IMR-90 (cell line): ENCODE results near the gene LRP1-AS.

Experiments
- CEBPB ChIP-seq: IDR thresholded peaks from 2 replicates; pipeline ENCODE4 v1.6.1; 2012; ENCODE audit warnings: low read depth, low read length, improper control_type of control experiment
- CTCF ChIP-seq: conservative IDR thresholded peaks from 2 replicates; pipeline ENCODE4 v1.5.1; 2012; ENCODE audit warnings: mild to moderate bottlenecking, low read depth, low read length, improper control_type of control experiment
- FOS ChIP-seq: fragments of 150-350 bp; IDR thresholded peaks from 2 replicates; pipeline ENCODE4 v1.6.1; 2016; ENCODE audit warnings: low read depth, low read length
- MAFK ChIP-seq: IDR thresholded peaks from 2 replicates; pipeline ENCODE4 v1.6.1; 2012; ENCODE audit warnings: low read depth, low read length, improper control_type of control experiment
- RFX5 ChIP-seq: IDR thresholded peaks from 2 replicates; pipeline ENCODE4 v1.8.0; 2012; ENCODE audit warnings: low read depth, mild to moderate bottlenecking, low read length, moderate library complexity

GRCh38 chr12:57126061-57126460, 21.4 kb downstream of the LRP1-AS start:
- TF ChIP-seq CTCF, result no peak
- TF ChIP-seq FOS, result no peak
- no peak for TF ChIP-seq MAFK
- TF ChIP-seq CEBPB, result no peak
- no peak for TF ChIP-seq RFX5
